Measurements from ENCODE around the gene TRAF6.
A peak's percentile ranks its signal among the peaks of the same experiment; 100 is the strongest.
"Not testable (repeated sequence)": the region's sequence is repeated elsewhere in the genome, so short reads cannot be mapped to it uniquely, and the experiment has no call there.

Gene TRAF6, protein sequence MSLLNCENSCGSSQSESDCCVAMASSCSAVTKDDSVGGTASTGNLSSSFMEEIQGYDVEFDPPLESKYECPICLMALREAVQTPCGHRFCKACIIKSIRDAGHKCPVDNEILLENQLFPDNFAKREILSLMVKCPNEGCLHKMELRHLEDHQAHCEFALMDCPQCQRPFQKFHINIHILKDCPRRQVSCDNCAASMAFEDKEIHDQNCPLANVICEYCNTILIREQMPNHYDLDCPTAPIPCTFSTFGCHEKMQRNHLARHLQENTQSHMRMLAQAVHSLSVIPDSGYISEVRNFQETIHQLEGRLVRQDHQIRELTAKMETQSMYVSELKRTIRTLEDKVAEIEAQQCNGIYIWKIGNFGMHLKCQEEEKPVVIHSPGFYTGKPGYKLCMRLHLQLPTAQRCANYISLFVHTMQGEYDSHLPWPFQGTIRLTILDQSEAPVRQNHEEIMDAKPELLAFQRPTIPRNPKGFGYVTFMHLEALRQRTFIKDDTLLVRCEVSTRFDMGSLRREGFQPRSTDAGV

DNA sequence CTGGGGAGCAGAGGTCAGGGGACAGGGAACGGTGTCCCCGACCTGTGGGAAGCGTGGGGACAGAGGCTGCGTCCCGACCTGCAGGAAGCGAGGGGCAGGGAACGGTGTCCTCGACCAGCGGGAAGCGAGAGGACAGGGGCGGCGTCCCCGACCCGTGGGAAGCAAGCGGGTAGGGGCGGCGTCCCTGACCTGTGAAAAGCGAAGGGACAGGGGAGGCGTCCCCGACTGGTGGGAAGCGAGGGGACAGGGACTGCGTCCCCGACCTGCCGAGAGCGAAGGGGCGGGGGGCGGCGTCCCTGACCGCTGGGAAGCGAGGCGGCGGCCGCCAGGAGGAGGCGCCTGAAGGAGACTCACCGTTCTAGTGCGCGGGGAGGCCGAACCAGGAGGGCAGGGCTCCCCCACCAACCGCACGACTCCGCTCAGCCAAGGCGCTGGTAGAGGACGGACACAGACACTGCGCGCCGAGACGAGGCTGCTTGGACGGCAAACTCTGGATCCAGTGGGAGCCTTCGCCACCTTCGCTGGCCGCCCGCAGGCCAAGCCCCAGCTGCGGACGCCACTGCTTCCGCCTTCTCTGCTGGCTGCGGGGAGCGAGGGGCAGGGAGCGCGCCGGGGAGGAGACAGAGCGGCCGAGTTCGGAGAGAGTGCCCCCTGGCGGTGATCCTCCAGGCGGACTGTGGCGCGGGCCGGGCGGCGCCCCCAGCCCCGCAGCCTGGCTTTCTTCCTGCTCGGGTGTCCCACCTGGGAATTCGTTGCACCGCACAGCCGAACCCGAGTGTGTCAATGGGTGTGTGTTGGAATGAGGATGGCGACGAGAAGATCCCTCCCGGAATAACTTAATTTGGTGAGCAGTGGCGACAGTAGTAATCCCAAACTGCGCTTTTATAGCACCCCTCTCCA lies at the start of gene TRAF6:
TSS of gene TRAF6 (minus strand) at position 579 of the 900 bp plus-strand sequence. CDS start 8,757 bp downstream, outside the sequence.
- DNase-seq (ENCODE audit: insufficient read length, low spot score) (peak; percentile 81), FAIRE-seq (peak; percentile 88)

DNA sequence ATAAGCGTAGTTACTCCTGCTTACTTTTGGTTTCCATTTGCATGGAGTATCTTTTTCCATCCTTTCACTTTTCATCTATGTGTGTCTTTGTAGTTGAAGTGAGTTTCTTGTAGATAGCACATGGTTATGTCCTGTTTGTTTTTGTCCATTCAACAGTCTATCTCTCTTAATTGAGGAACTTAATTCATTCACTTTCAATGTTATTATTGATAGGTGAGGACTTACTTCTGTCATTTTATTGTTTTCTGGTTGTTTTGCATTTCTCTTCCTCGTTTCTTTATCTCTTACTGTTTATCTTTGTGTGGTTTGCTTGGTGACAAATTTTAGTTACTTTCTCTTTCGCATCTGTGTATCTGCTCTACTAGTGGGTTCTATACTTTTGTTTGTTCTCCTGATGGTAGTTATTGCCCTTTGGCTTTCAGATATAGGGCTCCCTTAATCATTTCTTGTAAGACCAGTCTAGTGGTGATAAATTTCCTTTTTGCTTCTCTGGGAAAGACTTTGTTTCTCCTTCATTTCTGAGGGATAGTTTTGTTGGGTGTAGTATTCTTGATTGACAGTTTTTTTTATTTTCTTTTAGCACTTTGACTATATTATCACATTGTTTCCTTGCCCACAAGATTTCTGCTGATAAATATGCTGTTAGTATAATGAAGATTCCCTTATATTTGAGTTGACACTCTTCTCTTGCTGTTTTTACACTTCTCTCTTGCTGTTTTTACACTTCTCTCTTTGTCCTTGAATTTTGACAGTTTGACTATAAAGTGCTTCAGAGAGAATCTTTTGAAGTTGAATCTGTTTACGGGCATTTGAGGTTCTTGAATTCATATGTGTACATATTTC lies 48.7 kb upstream of the TRAF6 start:
- FAIRE-seq (no peak), DNase-seq (ENCODE audit: insufficient read length, low spot score) (no peak)

DNA sequence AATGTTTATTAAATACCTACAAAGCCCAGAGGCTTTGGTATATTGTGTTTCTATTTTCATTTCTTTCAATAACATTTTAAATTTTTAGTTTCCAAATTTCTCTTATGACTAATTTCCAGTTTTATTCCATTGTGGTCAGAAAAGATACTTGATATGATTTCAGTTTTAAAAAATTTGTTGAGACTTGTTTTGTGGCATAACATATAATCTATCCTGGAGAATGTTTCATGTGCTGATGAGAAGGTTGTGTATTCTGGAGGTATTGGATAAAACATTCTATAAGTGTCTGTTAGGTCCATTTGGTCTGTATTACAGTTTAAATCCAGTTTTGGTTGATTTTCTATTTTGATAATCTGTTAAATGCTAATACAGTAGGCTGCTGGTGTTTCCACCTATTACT lies 47.9 kb upstream of the TRAF6 start:
- DNase-seq (ENCODE audit: insufficient read length, low spot score) (no peak), FAIRE-seq (no peak)

DNA sequence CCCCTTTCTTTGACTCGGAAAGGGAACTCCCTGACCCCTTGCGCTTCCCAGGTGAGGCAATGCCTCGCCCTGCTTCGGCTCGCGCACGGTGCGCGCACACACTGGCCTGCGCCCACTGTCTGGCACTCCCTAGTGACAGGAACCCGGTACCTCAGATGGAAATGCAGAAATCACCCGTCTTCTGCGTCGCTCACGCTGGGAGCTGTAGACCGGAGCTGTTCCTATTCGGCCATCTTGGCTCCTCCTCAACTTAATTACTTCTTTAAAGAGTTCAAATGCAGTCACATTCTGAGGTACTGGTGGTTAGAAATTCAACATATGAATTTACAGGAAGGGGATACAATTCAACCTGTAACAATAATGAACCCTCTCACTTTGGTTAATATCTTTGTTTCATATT lies 47.3 kb upstream of the TRAF6 start:
- DNase-seq (ENCODE audit: insufficient read length, low spot score); FAIRE-seq: not testable (repeated sequence)

DNA sequence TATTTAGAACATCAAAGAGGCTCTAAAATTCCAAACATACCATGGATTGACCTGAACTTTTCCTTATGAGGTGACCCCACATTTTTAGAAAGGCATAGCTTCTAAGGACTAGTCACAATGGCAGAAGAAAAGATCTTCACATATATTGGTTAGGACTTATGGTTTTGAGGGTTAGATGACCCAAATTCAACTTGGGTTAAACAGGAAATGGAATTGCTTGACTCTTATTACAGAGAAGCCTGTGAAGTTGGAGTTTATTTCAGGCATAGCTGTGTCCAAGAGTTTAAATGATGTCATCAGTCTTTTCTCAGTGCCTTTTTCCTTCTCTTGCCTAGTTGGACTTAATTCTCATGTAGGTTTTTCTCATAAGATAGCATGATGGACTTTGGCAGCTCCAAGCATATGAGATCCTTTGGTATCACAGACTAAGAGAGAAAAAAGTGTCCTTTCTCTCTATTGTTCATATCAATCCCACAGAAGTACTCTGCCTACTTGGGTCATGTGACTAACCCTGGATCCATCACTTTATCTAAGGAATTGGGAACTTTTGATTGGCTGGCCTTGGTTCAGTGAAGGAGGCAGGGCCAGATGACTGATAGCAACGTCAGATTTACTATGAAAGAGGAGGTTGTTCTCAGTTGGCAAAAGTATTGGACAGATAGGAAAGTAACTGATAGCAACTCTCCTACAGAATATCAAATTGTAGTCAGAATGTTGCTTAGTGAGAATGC lies 40.5 kb upstream of the TRAF6 start:
- FAIRE-seq, result no peak
- no peak for DNase-seq (ENCODE audit: insufficient read length, low spot score)

DNA sequence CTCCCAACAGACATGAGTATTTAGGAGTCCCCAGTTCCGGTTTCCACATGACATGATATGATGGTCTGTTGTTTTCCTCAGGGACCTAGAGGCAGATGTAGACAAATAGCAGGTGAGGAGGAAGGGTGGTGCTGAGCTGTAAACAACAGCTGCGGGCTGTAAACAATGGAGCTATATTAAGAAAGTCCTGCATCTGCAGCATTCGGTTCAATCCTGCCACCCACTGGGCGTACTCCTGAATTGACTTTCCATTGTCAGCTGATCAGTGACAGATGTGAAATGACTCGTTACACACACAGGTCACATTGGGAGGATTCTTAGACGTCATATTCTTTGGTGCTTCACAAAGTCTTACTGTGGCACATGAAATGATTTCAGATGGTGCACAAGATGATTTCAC lies 30.9 kb upstream of the TRAF6 start:
- DNase-seq (ENCODE audit: insufficient read length, low spot score), result peak; percentile 15
- FAIRE-seq, result peak; percentile 51

DNA sequence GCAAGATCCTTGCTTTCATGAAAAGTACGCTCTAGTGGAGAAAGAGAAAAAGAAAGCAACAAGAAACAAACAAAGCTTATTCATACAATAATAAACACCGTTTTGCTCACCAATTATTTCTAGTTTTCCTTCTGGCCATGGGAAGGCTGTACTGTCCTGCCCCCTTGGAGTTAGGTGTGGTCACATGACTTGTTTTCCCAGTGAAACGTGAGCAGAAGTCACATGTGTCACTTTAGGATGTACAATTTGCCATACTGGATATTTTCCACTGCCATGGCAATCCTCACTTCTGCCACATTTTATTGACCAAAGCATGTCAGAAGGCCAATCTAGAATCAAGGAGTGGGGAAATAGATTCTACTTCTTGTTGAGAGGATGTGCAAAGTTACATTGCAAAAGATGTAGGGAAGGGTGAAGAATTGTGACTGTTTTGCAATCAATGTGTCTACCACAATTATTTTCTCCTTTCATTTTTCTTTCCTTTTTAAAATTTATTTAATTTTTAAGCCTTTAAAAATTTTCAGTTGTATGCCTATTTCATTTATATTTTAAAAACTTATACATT lies 24.3 kb upstream of the TRAF6 start:
- no peak for DNase-seq (ENCODE audit: insufficient read length, low spot score)
- FAIRE-seq, result no peak

DNA sequence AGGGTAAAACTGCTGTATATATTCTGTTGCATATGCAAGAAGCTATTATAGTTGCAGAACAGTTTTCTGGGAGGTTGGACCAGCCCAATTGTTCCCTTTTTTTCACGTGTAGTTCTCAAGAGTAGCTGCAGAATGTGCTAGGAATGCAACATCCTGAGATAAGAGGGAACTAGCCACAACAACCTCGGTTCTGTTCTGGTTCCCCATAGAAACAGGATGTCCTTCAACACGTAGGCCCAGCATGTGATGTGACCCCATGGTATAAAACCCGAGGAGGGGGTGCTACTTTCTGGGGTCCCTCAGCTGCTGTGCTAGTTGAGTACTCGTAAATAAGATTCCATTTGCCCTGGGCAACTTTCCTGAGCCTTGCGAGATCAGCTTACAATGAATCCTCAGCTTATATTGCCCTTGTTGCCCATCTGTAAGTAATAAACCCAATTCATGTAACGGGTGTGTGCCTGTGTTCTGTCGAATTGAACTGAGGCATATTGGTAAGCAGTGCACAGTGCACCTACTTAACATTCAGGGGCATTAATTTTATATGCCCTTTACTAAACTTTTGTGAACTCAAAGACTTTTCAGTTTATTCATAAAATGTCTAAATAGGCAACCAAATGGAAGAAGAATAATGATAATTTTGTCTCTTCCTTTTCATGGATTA lies 23.0 kb upstream of the TRAF6 start:
- DNase-seq (ENCODE audit: insufficient read length, low spot score) (no peak), FAIRE-seq (peak; percentile 77)

DNA sequence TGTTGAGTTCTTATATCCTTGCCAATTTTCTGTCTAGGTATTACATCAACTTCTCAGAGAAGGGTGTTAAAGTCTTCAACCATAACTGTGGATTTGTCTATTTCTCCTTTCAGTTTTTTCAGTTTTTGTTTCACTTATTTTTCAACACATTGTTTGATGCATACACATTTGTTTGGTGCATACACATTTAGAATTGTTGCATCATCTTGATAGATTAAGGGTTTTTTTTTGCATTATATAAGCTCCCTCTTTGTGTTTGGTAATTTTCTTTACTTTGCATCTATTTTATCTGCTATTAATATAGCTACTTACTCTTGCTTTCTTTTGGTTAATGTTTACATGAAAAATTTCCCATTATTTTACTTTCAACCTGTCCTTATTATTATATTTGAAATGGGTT lies 20.8 kb upstream of the TRAF6 start:
- FAIRE-seq, result no peak
- DNase-seq (ENCODE audit: insufficient read length, low spot score), result no peak

DNA sequence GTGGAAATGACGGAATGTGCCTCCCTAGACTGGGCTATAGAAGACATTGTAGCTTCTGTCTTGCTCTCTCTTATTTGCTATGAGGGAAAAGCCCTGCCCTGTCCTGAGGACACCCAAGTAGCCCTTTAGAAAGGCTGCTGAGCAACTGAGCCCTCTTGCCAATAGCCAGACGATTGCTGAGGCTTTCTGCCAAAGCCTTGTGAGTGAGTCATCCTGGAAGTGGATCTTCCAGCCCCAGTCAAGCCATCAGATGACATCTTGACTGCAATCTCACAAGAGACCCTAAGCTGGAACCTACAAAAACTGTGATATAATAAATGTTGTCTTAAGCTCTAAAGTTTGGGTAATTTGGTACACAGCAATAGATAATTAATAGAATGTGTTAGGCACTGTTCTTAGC lies 3.9 kb upstream of the TRAF6 start:
- DNase-seq (ENCODE audit: insufficient read length, low spot score) (no peak), FAIRE-seq (no peak)

DNA sequence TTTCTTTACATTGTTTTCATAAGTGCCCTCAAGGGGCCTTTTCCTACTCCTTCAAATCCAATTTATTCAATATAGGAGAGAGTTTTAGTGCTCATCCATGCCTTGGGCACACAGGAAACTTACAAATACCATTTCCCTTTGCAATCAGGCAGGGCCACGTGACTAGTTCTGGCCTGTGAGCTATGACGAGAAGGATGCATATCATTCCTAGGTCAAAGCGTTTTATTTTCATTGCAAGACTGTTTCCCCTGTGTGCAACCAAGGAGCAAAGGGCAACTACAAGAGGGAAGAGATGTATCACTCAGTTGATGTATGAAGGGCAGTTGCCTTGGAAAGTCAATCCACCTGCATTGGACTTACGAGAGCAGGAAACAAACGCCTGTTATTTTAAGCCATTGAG lies 1.9 kb upstream of the TRAF6 start:
- DNase-seq (ENCODE audit: insufficient read length, low spot score) (no peak), FAIRE-seq (no peak)

DNA sequence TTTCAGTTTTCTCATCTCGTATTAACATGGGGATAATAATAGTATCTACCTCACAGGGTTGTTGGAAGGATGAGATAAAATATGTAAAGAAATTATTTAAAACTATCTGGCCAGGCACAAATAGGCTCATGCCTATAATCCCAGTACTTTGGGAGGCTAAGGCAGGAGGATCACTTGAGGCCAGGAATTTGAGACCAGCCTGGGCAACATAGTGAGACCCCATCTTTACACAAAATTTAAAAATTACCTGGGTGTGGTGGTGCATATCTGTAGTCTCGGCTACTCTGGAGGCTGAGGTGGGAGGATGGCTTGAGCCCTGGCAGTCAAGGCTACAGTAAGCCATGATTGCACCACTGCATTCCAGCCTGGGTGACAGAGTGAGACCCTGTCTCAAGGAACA lies 990 bp upstream of the TRAF6 start:
- FAIRE-seq; DNase-seq (ENCODE audit: insufficient read length, low spot score): not testable (repeated sequence)

DNA sequence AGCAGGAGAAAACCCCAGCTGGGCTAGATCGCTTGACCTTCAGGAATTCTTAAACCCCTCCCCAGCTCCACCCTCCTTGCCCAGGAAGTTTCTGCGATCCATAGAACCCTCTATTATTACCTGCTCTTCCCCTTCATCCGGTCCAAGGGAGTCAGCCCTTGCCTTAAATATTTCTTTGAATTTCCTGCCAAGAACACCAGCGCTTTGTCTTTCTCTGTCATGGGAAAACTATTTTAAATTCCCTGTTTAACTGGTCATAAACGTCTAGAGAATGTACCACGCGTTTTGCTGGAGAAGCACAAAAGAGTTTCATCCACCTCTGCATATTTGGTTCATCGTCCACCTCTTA lies 496 bp upstream of the TRAF6 start:
- DNase-seq (ENCODE audit: insufficient read length, low spot score), result peak; percentile 14

DNA sequence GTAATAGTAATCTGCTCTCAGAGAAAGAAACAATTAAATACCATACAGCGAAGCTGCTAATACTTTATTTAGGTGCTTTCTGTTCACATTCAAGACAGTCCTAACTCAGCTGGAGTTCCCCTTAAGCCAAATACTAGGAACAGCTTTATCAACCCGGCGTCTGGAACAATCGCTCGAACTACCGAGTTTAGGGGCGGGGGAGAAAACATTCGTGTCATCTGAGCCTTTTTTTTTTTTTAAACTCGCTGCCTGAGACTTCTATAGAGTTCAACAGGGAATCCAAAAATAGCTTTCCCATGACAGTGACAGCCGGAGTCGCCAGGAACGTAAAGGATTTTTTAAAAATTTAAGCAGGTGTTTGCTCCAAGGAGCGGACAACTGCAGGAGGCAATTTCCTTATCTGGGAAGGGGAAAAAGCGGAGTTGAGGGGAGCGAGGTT lies 852 bp downstream of the TRAF6 start:
- FAIRE-seq (no peak), DNase-seq (ENCODE audit: insufficient read length, low spot score) (no peak)

More for the DNA sequence above, 496 bp upstream of the TRAF6 start:
- FAIRE-seq, result no peak

DNA sequence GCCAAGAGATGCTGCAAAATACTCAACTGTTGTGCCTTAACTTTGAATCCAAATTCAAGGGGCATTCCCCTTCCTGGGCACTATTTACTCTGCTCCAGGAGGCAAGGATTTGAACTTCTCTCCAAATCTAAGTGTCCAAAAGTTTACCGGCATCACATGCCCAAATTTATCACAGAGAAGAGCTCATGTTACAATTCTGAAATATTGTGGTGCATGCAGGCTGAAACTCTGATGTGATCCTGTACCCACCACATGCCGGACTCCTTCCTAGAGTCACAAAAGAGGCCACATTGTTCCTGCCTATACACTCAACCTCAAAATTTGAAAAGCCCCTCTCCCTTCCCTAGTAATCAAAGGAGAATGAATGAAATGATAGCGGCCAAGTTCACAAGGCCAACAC lies 1.3 kb downstream of the TRAF6 start:
- no peak for DNase-seq (ENCODE audit: insufficient read length, low spot score)
- no peak for FAIRE-seq

DNA sequence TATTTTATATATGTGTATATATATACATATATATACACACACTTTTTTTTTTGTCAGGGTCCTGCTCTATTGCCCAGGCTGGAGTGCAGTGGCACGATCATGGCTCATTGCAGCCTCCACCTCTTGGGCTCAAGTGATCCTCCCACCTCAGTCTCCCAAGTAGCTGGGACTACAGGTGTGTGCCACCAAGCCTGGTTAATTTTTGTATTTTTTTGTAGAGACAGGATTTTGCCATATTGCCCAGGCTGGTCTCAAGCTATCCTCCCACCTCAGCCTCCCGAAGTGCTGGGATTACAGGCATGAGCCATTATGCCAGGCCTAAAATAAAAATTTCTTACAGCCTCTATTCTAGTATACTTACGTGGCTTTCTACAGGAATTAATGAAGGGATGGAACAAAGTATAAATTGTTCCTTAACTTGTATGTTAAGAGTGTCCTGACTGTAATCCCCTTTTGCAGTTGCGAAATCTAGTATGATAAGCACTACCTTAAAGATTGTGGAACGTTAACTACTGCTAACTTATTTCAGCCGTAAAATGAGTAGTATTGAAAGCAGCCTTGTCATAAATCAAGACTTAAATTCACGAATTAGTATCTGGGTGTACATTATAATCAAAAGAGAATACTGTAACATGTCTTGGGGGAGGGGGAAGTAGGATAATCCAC lies 2.1 kb downstream of the TRAF6 start:
- FAIRE-seq (no peak), DNase-seq (ENCODE audit: insufficient read length, low spot score) (no peak)

DNA sequence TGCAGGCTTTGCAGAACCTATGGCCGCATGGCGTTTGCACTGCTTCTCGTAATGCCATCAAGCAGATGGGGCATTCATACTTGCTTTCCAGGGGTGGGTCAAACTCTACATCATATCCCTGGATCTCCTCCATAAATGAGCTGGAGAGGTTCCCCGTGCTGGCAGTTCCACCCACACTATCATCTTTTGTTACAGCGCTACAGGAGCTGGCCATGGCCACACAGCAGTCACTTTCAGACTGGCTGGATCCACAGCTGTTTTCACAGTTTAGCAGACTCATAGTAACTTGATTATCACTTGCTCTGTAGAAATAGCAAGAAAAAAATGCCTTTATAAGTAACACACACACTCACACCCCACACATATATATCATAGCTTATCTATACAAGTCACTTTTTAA lies 8.8 kb downstream of the TRAF6 start:
- FAIRE-seq (no peak), DNase-seq (ENCODE audit: insufficient read length, low spot score) (no peak)

DNA sequence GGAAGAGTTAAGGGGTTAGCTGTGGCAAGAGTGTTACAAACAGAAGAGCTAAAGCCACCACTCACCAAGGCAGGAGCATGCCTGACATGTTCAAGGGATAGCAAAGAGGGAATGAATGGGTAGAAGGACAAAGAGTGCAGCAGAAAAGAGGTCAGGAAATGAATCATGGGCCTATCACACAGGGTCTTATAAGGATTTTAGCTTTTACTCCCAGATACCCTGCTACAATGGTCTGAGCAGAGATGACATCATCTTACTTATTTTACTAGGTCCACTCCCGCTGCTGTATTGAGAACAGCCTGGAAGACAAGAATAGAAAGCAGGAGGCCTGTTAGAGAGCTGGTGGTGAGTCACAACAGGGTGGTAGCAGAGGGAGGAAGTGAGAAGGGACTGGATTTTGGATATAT lies 9.8 kb downstream of the TRAF6 start:
- DNase-seq (ENCODE audit: insufficient read length, low spot score) (peak; percentile 42), FAIRE-seq (no peak)

DNA sequence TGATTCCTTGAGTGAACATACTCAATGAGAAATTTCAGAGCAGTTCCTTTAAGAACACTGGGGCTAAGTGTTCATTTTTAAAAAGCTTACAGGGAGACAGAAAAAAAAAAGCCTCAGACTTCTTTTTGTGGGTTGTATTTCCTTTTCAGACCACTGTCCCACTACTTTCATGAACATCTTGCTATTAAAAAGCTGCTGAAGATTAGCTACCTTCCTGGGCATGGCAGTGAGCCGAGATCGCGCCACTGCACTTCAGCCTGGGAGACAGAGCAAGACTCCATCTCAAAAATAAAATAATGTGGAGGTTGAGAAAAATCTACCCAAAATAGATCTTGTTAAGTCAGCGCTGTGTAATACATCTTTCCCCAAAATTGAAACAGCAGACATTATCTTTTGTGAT lies 10.8 kb downstream of the TRAF6 start:
- DNase-seq (ENCODE audit: insufficient read length, low spot score), result no peak
- FAIRE-seq, result no peak
